HG02943 (cell line): ENCODE measurements around the gene HLA-DOB.
A peak's percentile ranks its signal among the peaks of the same experiment; 100 is the strongest.

Experiments used
- ATAC-seq: cut with Tn5 transposase; IDR thresholded peaks from one replicate; pipeline ENCODE4 v1.9.1; 2021; ENCODE audit warnings: mild to moderate bottlenecking, low read depth, moderate library complexity; ENCODE audit not compliant: unreplicated experiment

The HLA-DOB gene

GRCh38 chr6:32816746-32817204 is at the start of gene HLA-DOB:
Gene HLA-DOB (minus strand): TSS chr6:32817002. CDS start chr6:32816951, 51 bp downstream.
- no peak for ATAC-seq

GRCh38 chr6:32865724-32866443 is 49.1 kb upstream of the HLA-DOB start:
- ATAC-seq, result no peak

GRCh38 chr6:32862725-32863124 is 45.9 kb upstream of the HLA-DOB start:
- ATAC-seq, result no peak

GRCh38 chr6:32860674-32861073 is 43.9 kb upstream of the HLA-DOB start:
- no peak for ATAC-seq

GRCh38 chr6:32858194-32858593 is 41.4 kb upstream of the HLA-DOB start:
- no peak for ATAC-seq

GRCh38 chr6:32857156-32857891 is 40.5 kb upstream of the HLA-DOB start:
- no peak for ATAC-seq

- no peak for ATAC-seq
These were observed 38.8 kb upstream of the HLA-DOB start for GRCh38 chr6:32855467-32856174.

GRCh38 chr6:32854376-32855178 is 37.8 kb upstream of the HLA-DOB start:
- peak; percentile 16 for ATAC-seq

GRCh38 chr6:32853541-32854375 is 37.0 kb upstream of the HLA-DOB start, which contains the start of the genes PSMB9 and TAP1:
Gene PSMB9 (plus strand): TSS chr6:32854192. CDS start chr6:32854230, 38 bp downstream.
Gene TAP1 (minus strand): TSS chr6:32853704. CDS start chr6:32853636, 68 bp downstream.
- ATAC-seq, result peak; percentile 78

- ATAC-seq, result peak; percentile 8
These were observed 36.2 kb upstream of the HLA-DOB start for GRCh38 chr6:32852844-32853540.

- ATAC-seq, result no peak
These were observed 35.4 kb upstream of the HLA-DOB start for GRCh38 chr6:32852018-32852843.

- no peak for ATAC-seq
These were observed 34.2 kb upstream of the HLA-DOB start for GRCh38 chr6:32851025-32851424.

- no peak for ATAC-seq
These were observed 32.3 kb upstream of the HLA-DOB start for GRCh38 chr6:32849126-32849525.

- no peak for ATAC-seq
These were observed 31.0 kb upstream of the HLA-DOB start for GRCh38 chr6:32847795-32848194.

GRCh38 chr6:32847004-32847403 is 30.2 kb upstream of the HLA-DOB start:
- no peak for ATAC-seq

- ATAC-seq, result no peak
These were observed 28.6 kb upstream of the HLA-DOB start for GRCh38 chr6:32845384-32845884.

GRCh38 chr6:32844839-32845383 is 28.1 kb upstream of the HLA-DOB start:
- no peak for ATAC-seq
